GM18517 (cell line): ENCODE measurements around the gene APMAP.
"Not testable (repeated sequence)": the region's sequence is repeated elsewhere in the genome, so short reads cannot be mapped to it uniquely, and the experiment has no call there.

Source experiments
- ATAC-seq: cut with Tn5 transposase; IDR thresholded peaks from one replicate; pipeline ENCODE4 v1.9.1; 2021; ENCODE audit warnings: mild to moderate bottlenecking, moderate library complexity; ENCODE audit not compliant: unreplicated experiment

APMAP gene

GRCh38 chr20:24954151-24954550 lies 38.4 kb downstream of the APMAP start:
- ATAC-seq, result no peak

GRCh38 chr20:24953621-24954133 lies 38.9 kb downstream of the APMAP start:
- ATAC-seq, result no peak

- no peak for ATAC-seq
Measured at GRCh38 chr20:24953209-24953575, 39.4 kb downstream of the APMAP start.

- ATAC-seq, result no peak
Measured at GRCh38 chr20:24952376-24953208, 40.0 kb downstream of the APMAP start.

- no peak for ATAC-seq
Measured at GRCh38 chr20:24951536-24952083, 40.9 kb downstream of the APMAP start.

GRCh38 chr20:24950836-24951525 lies 41.6 kb downstream of the APMAP start:
- no peak for ATAC-seq

- no peak for ATAC-seq
Measured at GRCh38 chr20:24950128-24950835, 42.3 kb downstream of the APMAP start.

GRCh38 chr20:24949756-24950127 lies 42.8 kb downstream of the APMAP start:
- no peak for ATAC-seq

GRCh38 chr20:24948939-24949679 lies 43.4 kb downstream of the APMAP start, which contains the start of gene CST7:
CST7 (plus strand) TSS chr20:24949269; CDS start chr20:24949506, 237 bp downstream.
- ATAC-seq, result no peak

- ATAC-seq, result not testable (repeated sequence)
Measured at GRCh38 chr20:24948396-24948938, 44.1 kb downstream of the APMAP start.

GRCh38 chr20:24946376-24946775 lies 46.2 kb downstream of the APMAP start:
- ATAC-seq, result not testable (repeated sequence)

- ATAC-seq, result no peak
Measured at GRCh38 chr20:24943731-24944130, 48.8 kb downstream of the APMAP start.

GRCh38 chr20:24943196-24943595 lies 49.4 kb downstream of the APMAP start:
- ATAC-seq, result no peak

GRCh38 chr20:24942679-24943078 lies 49.9 kb downstream of the APMAP start:
- no peak for ATAC-seq

GRCh38 chr20:24939036-24939435 lies 53.5 kb downstream of the APMAP start:
- ATAC-seq, result no peak

- ATAC-seq, result no peak
Measured at GRCh38 chr20:24938498-24938897, 54.1 kb downstream of the APMAP start.

GRCh38 chr20:24937579-24937978 lies 55.0 kb downstream of the APMAP start:
- no peak for ATAC-seq

GRCh38 chr20:24936526-24937407 lies 55.8 kb downstream of the APMAP start:
- no peak for ATAC-seq
